GM04504 (cell line): ENCODE data around the gene POLR3F.
"Not testable (repeated sequence)": the region's sequence is repeated elsewhere in the genome, so short reads cannot be mapped to it uniquely, and the experiment has no call there.

Experiments
- DNase-seq: peaks from one replicate; pipeline ENCODE4 v3.0.0-alpha.2; 2012; ENCODE audit warnings: low read depth

Gene POLR3F

GRCh38 chr20:18466894-18467730, at the start of gene POLR3F, which contains the start of gene DZANK1:
POLR3F (plus strand) TSS chr20:18467390; CDS start chr20:18467507, 117 bp downstream.
DZANK1 (minus strand) TSS chr20:18467030; CDS start chr20:18465358, 1,672 bp downstream.
- peak; percentile 90 for DNase-seq

- DNase-seq, result no peak
Observed at GRCh38 chr20:18421608-18422007, 45.6 kb upstream of the POLR3F start.

- DNase-seq, result no peak
Observed at GRCh38 chr20:18427214-18427613, 40.0 kb upstream of the POLR3F start.

- DNase-seq, result no peak
Observed at GRCh38 chr20:18428490-18429173, 38.6 kb upstream of the POLR3F start.

- DNase-seq, result no peak
Observed at GRCh38 chr20:18430172-18430826, 36.9 kb upstream of the POLR3F start.

GRCh38 chr20:18431206-18431605, 36.0 kb upstream of the POLR3F start:
- no peak for DNase-seq

- no peak for DNase-seq
Observed at GRCh38 chr20:18436847-18437246, 30.3 kb upstream of the POLR3F start.

GRCh38 chr20:18440403-18440802, 26.8 kb upstream of the POLR3F start:
- no peak for DNase-seq

- DNase-seq, result no peak
Observed at GRCh38 chr20:18443886-18444285, 23.3 kb upstream of the POLR3F start.

- no peak for DNase-seq
Observed at GRCh38 chr20:18456600-18456999, 10.6 kb upstream of the POLR3F start.

- no peak for DNase-seq
Observed at GRCh38 chr20:18465536-18466200, 1.5 kb upstream of the POLR3F start.

GRCh38 chr20:18466574-18466893, 656 bp upstream of the POLR3F start:
- no peak for DNase-seq

- no peak for DNase-seq
Observed at GRCh38 chr20:18477218-18477617, 10.0 kb downstream of the POLR3F start.

GRCh38 chr20:18477821-18478220, 10.6 kb downstream of the POLR3F start:
- DNase-seq, result no peak

GRCh38 chr20:18481596-18481995, 14.4 kb downstream of the POLR3F start:
- DNase-seq, result no peak

- no peak for DNase-seq
Observed at GRCh38 chr20:18488301-18488700, 21.1 kb downstream of the POLR3F start.

- DNase-seq, result no peak
Observed at GRCh38 chr20:18496042-18496441, 28.9 kb downstream of the POLR3F start.

- peak; percentile 41 for DNase-seq
Observed at GRCh38 chr20:18496740-18497592, 29.8 kb downstream of the POLR3F start, which contains the start of gene RBBP9. RBBP9 (minus strand) TSS chr20:18497225; CDS start chr20:18497167, 58 bp downstream.

GRCh38 chr20:18497603-18498002, 30.4 kb downstream of the POLR3F start:
- no peak for DNase-seq

GRCh38 chr20:18501672-18502071, 34.5 kb downstream of the POLR3F start:
- DNase-seq, result not testable (repeated sequence)

GRCh38 chr20:18504479-18505060, 37.4 kb downstream of the POLR3F start:
- DNase-seq, result no peak
